Measurements from ENCODE around the gene ENTHD1. TPM values are rescaled to one million over a fixed set of nuclear protein-coding genes. Genes with fewer than 3 reads are reported as not detected.
"Not testable (repeated sequence)": the region's sequence is repeated elsewhere in the genome, so short reads cannot be mapped to it uniquely, and the experiment has no call there.

Gene ENTHD1
- total RNA-seq, 1 donor from 2014 or later = not detected

GRCh38 chr22:39897841-39898240 is 4.3 kb upstream of the ENTHD1 start:
- DNase-seq = no peak

- DNase-seq = no peak
Observed at GRCh38 chr22:39896313-39896996, 2.9 kb upstream of the ENTHD1 start.

GRCh38 chr22:39895682-39896081 is 2.1 kb upstream of the ENTHD1 start:
- no peak for DNase-seq

- no peak for DNase-seq
Observed at GRCh38 chr22:39894554-39895092, 1.1 kb upstream of the ENTHD1 start.

- not testable (repeated sequence) for DNase-seq
Observed at GRCh38 chr22:39889924-39890323, 3.6 kb downstream of the ENTHD1 start.

GRCh38 chr22:39883057-39883456 is 10.5 kb downstream of the ENTHD1 start:
- no peak for DNase-seq

GRCh38 chr22:39880722-39881121 is 12.8 kb downstream of the ENTHD1 start:
- DNase-seq = no peak

GRCh38 chr22:39877079-39877845 is 16.3 kb downstream of the ENTHD1 start:
- no peak for DNase-seq

- DNase-seq = not testable (repeated sequence)
Observed at GRCh38 chr22:39875176-39875885, 18.2 kb downstream of the ENTHD1 start.

- DNase-seq = no peak
Observed at GRCh38 chr22:39873965-39874364, 19.6 kb downstream of the ENTHD1 start.

- DNase-seq = no peak
Observed at GRCh38 chr22:39872548-39872947, 21.0 kb downstream of the ENTHD1 start.

- DNase-seq = no peak
Observed at GRCh38 chr22:39871008-39871798, 22.4 kb downstream of the ENTHD1 start.

- not testable (repeated sequence) for DNase-seq
Observed at GRCh38 chr22:39869797-39870196, 23.8 kb downstream of the ENTHD1 start.

- DNase-seq = no peak
Observed at GRCh38 chr22:39868741-39869140, 24.8 kb downstream of the ENTHD1 start.

- no peak for DNase-seq
Observed at GRCh38 chr22:39859903-39860588, 33.5 kb downstream of the ENTHD1 start.

- DNase-seq = no peak
Observed at GRCh38 chr22:39856588-39856987, 37.0 kb downstream of the ENTHD1 start.

- no peak for DNase-seq
Observed at GRCh38 chr22:39852799-39853198, 40.8 kb downstream of the ENTHD1 start.

GRCh38 chr22:39851606-39852315 is 41.8 kb downstream of the ENTHD1 start:
- DNase-seq = no peak

GRCh38 chr22:39847477-39847876 is 46.1 kb downstream of the ENTHD1 start:
- no peak for DNase-seq

- not testable (repeated sequence) for DNase-seq
Observed at GRCh38 chr22:39846539-39846938, 47.0 kb downstream of the ENTHD1 start.

GRCh38 chr22:39845529-39845928 is 48.0 kb downstream of the ENTHD1 start:
- no peak for DNase-seq

Measured in tongue (tissue), 2 donors.